ENCODE data around the gene AP1M2. TPM values are rescaled to one million over a fixed set of nuclear protein-coding genes. Genes with fewer than 3 reads are reported as not detected.

Gene AP1M2
- total RNA-seq, 1 donor from 2014 or later, result 0.45 TPM

DNA sequence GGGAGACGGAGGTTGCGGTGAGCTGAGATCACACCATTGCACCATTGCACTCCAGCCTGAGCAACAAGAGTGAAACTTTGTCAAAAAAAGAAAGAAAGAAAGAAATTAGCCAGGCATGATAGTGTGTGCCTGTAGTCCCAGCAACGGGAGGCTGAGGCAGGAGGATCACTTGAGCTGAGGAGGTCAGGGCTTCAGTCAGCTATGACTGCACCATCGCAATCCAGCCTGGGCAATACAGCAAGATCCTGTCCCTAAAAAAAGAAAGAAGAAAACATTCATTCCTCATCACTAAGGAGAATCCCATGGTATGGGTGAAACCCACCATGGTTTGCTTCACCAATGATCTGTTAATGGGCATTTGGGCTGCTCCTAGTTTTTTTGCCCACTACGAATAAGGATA is 13.0 kb upstream of the AP1M2 start:
- Mint-ChIP-seq H3K27me3 (ENCODE audit: low read depth) (peaks cover 2% of the 10 kb centered on the region), H3K36me3 (ENCODE audit: low read depth) (no peaks in the 10 kb centered on the region), H3K27ac (ENCODE audit: unreplicated experiment) (no peak overlapping the region), H3K4me3 (ENCODE audit: unreplicated experiment) (no peak overlapping the region), H3K9me3 (ENCODE audit: low read depth) (no peaks in the 10 kb centered on the region), H3K4me1 (ENCODE audit: low read depth) (peaks cover 21% of the 10 kb centered on the region)
- TF ChIP-seq, protein P1, sequence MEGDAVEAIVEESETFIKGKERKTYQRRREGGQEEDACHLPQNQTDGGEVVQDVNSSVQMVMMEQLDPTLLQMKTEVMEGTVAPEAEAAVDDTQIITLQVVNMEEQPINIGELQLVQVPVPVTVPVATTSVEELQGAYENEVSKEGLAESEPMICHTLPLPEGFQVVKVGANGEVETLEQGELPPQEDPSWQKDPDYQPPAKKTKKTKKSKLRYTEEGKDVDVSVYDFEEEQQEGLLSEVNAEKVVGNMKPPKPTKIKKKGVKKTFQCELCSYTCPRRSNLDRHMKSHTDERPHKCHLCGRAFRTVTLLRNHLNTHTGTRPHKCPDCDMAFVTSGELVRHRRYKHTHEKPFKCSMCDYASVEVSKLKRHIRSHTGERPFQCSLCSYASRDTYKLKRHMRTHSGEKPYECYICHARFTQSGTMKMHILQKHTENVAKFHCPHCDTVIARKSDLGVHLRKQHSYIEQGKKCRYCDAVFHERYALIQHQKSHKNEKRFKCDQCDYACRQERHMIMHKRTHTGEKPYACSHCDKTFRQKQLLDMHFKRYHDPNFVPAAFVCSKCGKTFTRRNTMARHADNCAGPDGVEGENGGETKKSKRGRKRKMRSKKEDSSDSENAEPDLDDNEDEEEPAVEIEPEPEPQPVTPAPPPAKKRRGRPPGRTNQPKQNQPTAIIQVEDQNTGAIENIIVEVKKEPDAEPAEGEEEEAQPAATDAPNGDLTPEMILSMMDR (IDR thresholded peaks at IDR 0.05), result no peak
- DNase-seq (ENCODE audit: low spot score), result no peak

DNA sequence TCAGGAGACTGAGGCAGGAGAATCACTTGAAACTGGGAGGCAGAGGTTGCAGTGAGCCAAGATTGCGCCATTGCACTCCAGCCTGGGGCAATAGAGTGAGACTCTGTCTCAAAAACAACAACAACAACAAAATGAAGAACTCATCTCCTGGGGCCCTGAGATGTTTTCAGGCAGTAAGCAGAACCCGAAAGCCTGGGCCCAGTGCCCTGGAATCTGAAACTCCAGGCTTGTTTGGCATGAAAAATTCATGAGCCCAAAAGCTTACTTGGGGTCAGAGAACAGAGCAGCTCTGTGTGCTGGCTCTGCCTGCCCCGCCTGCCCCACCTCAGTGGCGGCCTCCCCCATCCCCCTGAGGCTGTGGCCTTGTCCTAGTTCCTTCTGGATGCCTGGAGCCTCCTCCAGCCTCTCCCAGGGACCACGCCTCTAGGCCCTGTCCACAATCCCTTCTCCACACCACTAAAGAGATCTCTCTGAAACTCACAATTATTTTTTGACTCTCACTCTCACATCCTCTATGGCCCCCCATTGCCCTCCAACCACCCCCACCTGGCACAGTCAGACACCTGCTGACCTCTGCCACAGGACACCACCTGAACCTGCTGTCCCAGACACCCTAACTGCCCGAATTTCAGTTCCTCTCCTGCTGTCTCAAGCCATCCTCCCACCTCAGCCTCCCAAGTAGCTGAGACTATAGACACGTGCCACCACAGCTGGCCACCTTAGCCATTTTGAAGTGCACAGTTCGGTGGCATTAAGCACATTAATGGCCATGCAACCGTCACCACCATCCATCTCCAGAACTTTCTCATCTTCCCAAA is 6.9 kb upstream of the AP1M2 start:
- Mint-ChIP-seq H3K27ac (ENCODE audit: unreplicated experiment) (no peak overlapping the region), H3K36me3 (ENCODE audit: low read depth) (no peaks in the 10 kb centered on the region), H3K27me3 (ENCODE audit: low read depth) (peaks cover 2% of the 10 kb centered on the region), H3K4me1 (ENCODE audit: low read depth) (peaks cover 7% of the 10 kb centered on the region), H3K4me3 (ENCODE audit: unreplicated experiment) (no peak overlapping the region), H3K9me3 (ENCODE audit: low read depth) (no peaks in the 10 kb centered on the region)
- TF ChIP-seq, protein P1 (IDR thresholded peaks at IDR 0.05), result no peak
- no peak for DNase-seq (ENCODE audit: low spot score)

DNA sequence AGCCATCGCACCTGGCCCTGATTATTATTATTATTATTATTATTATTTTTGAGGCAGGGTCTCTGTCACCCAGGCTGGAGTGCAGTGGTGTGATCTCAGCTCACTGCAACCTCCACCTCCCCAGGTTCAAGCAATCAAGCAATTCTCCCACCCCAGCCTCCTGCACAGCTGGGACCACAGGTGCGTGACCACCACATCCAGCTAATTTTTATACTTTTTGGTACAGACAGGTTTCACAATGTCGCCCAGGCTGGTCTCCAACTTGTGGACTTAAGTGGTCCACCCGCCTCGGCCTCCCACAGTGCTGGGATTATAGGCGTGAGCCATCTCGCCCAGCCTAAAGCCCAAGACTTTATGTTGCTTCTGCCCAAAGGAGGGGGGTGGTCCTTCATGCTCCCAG is 6.0 kb upstream of the AP1M2 start:
- H3K9me3 Mint-ChIP-seq (ENCODE audit: low read depth), result no peaks in the 10 kb centered on the region
- H3K27me3 Mint-ChIP-seq (ENCODE audit: low read depth), result peaks cover 2% of the 10 kb centered on the region
- H3K4me3 Mint-ChIP-seq (ENCODE audit: unreplicated experiment), result no peak overlapping the region
- H3K4me1 Mint-ChIP-seq (ENCODE audit: low read depth), result peaks cover 7% of the 10 kb centered on the region
- no peak overlapping the region for H3K27ac Mint-ChIP-seq (ENCODE audit: unreplicated experiment)
- TF ChIP-seq, protein P1 (IDR thresholded peaks at IDR 0.05), result no peak
- no peak for DNase-seq (ENCODE audit: low spot score)
- H3K36me3 Mint-ChIP-seq (ENCODE audit: low read depth), result no peaks in the 10 kb centered on the region

DNA sequence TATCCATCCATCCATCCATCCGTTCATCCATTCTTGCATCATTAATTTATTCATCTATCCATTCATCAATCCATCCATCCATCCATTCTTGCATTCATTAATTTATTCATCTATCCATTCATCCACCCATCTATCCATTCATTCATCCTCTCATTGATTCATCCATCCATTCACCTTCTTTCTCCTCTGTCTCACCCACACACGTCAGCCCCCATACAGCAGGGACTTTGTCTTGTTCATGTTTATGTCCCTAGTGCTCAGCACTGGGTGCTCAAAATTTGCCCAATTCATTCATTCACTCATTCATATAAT is 683 bp upstream of the AP1M2 start:
- Mint-ChIP-seq H3K4me1 (ENCODE audit: low read depth) (no peaks in the 10 kb centered on the region), H3K4me3 (ENCODE audit: unreplicated experiment) (no peak overlapping the region), H3K27ac (ENCODE audit: unreplicated experiment) (no peak overlapping the region), H3K36me3 (ENCODE audit: low read depth) (peaks cover 6% of the 10 kb centered on the region), H3K27me3 (ENCODE audit: low read depth) (peaks cover 15% of the 10 kb centered on the region), H3K9me3 (ENCODE audit: low read depth) (no peaks in the 10 kb centered on the region)
- TF ChIP-seq, protein P1 (IDR thresholded peaks at IDR 0.05), result no peak
- no peak for DNase-seq (ENCODE audit: low spot score)

DNA sequence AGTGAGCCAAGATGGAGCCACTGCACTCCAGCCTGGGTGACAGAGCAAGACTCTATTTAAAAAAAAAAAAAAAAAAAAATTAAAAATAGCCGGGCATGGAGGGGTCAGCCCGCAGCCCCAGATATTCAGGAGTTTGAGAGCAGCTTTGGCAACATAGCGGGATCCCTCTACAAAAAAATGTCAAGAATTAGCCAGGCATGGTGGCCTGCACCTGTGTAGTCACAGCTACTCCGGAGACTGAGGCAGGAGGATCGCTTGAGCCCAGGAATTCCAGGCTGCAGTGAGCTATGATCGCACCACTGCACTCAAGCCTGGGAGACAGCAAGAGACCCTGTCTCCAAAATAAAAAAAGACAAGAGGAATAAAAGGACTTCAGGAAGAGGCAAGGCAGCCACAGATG is 716 bp downstream of the AP1M2 start:
- Mint-ChIP-seq H3K36me3 (ENCODE audit: low read depth) (peaks cover 6% of the 10 kb centered on the region), H3K27me3 (ENCODE audit: low read depth) (peaks cover 15% of the 10 kb centered on the region), H3K9me3 (ENCODE audit: low read depth) (no peaks in the 10 kb centered on the region), H3K4me1 (ENCODE audit: low read depth) (no peaks in the 10 kb centered on the region), H3K4me3 (ENCODE audit: unreplicated experiment) (no peak overlapping the region), H3K27ac (ENCODE audit: unreplicated experiment) (no peak overlapping the region)
- TF ChIP-seq, protein P1 (IDR thresholded peaks at IDR 0.05), result no peak
- no peak for DNase-seq (ENCODE audit: low spot score)
